ENCODE data around the gene FERMT2.
"Not testable (repeated sequence)": the region's sequence is repeated elsewhere in the genome, so short reads cannot be mapped to it uniquely, and the experiment has no call there.

FERMT2 gene

GRCh38 chr14:52868911-52869618 lies 81.8 kb downstream of the FERMT2 start:
- DNase-seq (ENCODE audit: low read depth, low spot score), result no peak

GRCh38 chr14:52864893-52865292 lies 86.0 kb downstream of the FERMT2 start:
- not testable (repeated sequence) for DNase-seq (ENCODE audit: low read depth, low spot score)

GRCh38 chr14:52863334-52863700 lies 87.5 kb downstream of the FERMT2 start:
- peak; percentile 34 for DNase-seq (ENCODE audit: low read depth, low spot score)

- peak; percentile 58 for DNase-seq (ENCODE audit: low read depth, low spot score)
Measured at GRCh38 chr14:52862632-52863333, 88.1 kb downstream of the FERMT2 start.

- no peak for DNase-seq (ENCODE audit: low read depth, low spot score)
Measured at GRCh38 chr14:52861403-52861802, 89.4 kb downstream of the FERMT2 start.

GRCh38 chr14:52860910-52861309 lies 89.9 kb downstream of the FERMT2 start:
- DNase-seq (ENCODE audit: low read depth, low spot score), result no peak

- no peak for DNase-seq (ENCODE audit: low read depth, low spot score)
Measured at GRCh38 chr14:52860209-52860608, 90.6 kb downstream of the FERMT2 start.

GRCh38 chr14:52856139-52856538 lies 94.7 kb downstream of the FERMT2 start:
- DNase-seq (ENCODE audit: low read depth, low spot score), result no peak

- DNase-seq (ENCODE audit: low read depth, low spot score), result no peak
Measured at GRCh38 chr14:52853522-52853854, 97.4 kb downstream of the FERMT2 start.

GRCh38 chr14:52852810-52853521 lies 97.9 kb downstream of the FERMT2 start:
- no peak for DNase-seq (ENCODE audit: low read depth, low spot score)

GRCh38 chr14:52850451-52850909 lies 100.4 kb downstream of the FERMT2 start:
- DNase-seq (ENCODE audit: low read depth, low spot score), result peak; percentile 66

GRCh38 chr14:52848626-52849025 lies 102.2 kb downstream of the FERMT2 start:
- no peak for DNase-seq (ENCODE audit: low read depth, low spot score)

- DNase-seq (ENCODE audit: low read depth, low spot score), result no peak
Measured at GRCh38 chr14:52846591-52846990, 104.3 kb downstream of the FERMT2 start.

GRCh38 chr14:52845081-52845480 lies 105.8 kb downstream of the FERMT2 start:
- DNase-seq (ENCODE audit: low read depth, low spot score), result no peak

- no peak for DNase-seq (ENCODE audit: low read depth, low spot score)
Measured at GRCh38 chr14:52844262-52845060, 106.4 kb downstream of the FERMT2 start.

- DNase-seq (ENCODE audit: low read depth, low spot score), result no peak
Measured at GRCh38 chr14:52840877-52841276, 110.0 kb downstream of the FERMT2 start.

- DNase-seq (ENCODE audit: low read depth, low spot score), result no peak
Measured at GRCh38 chr14:52837451-52837850, 113.4 kb downstream of the FERMT2 start.

- no peak for DNase-seq (ENCODE audit: low read depth, low spot score)
Measured at GRCh38 chr14:52836063-52836462, 114.8 kb downstream of the FERMT2 start.

- DNase-seq (ENCODE audit: low read depth, low spot score), result peak; percentile 42
Measured at GRCh38 chr14:52835122-52835903, 115.5 kb downstream of the FERMT2 start.

- DNase-seq (ENCODE audit: low read depth, low spot score), result peak; percentile 46
Measured at GRCh38 chr14:52834440-52834842, 116.4 kb downstream of the FERMT2 start.

GRCh38 chr14:52833891-52834290 lies 117.0 kb downstream of the FERMT2 start:
- DNase-seq (ENCODE audit: low read depth, low spot score), result no peak

All from astrocyte of the hippocampus (primary cell).